Measurements from ENCODE around the gene WDR37. TPM values are rescaled to one million over a fixed set of nuclear protein-coding genes. Genes with fewer than 3 reads are reported as not detected.

Gene WDR37
- total RNA-seq, 2 experiments from 2014 or later: 17.2 to 17.9 TPM

GRCh38 chr10:1096287-1096889 lies 40.2 kb downstream of the WDR37 start:
- DNase-seq (no peak), ATAC-seq (no peak)
- Mint-ChIP-seq H3K9me3 (no peaks in the 10 kb centered on the region), H3K36me3 (ENCODE audit: low read depth) (peaks cover 24% of the 10 kb centered on the region), H3K4me3 (no peak overlapping the region), H3K27ac (no peak overlapping the region), H3K27me3 (no peaks in the 10 kb centered on the region), H3K4me1 (ENCODE audit: low read depth) (peaks cover 19% of the 10 kb centered on the region)
- POLR2A ChIA-PET: interaction anchor here (0.9 kb wide), 1 partner anchor 13 kb away, joined by 3 read pairs; no protein-coding TSS in a partner anchor
- TF ChIP-seq CTCF (IDR thresholded peaks at IDR 0.05): no peak
- intact Hi-C loops (cut with micrococcal nuclease): no loop called here
- CTCF ChIA-PET: interaction anchor here (1.2 kb wide), 1 partner anchor 14 kb away, joined by 6 read pairs; no protein-coding TSS in a partner anchor

- H3K27me3 Mint-ChIP-seq: no peaks in the 10 kb centered on the region
- H3K4me3 Mint-ChIP-seq: no peak overlapping the region
- TF ChIP-seq CTCF (IDR thresholded peaks at IDR 0.05): no peak
- ChIA-PET POLR2A (interaction anchor here (0.9 kb wide), 1 partner anchor 12 kb away, joined by 3 read pairs; no protein-coding TSS in a partner anchor), CTCF (interaction anchor here (0.9 to 1.2 kb wide), 2 partner anchors 11 to 13 kb away, joined by 3 to 6 read pairs; no protein-coding TSS in a partner anchor)
- no peak overlapping the region for H3K27ac Mint-ChIP-seq
- no peaks in the 10 kb centered on the region for H3K9me3 Mint-ChIP-seq
- H3K4me1 Mint-ChIP-seq (ENCODE audit: low read depth): peaks cover 28% of the 10 kb centered on the region
- H3K36me3 Mint-ChIP-seq (ENCODE audit: low read depth): peaks cover 34% of the 10 kb centered on the region
- ATAC-seq (no peak), DNase-seq (no peak)
- intact Hi-C loops (cut with micrococcal nuclease): no loop called here
Observed at GRCh38 chr10:1097436-1097835, 41.3 kb downstream of the WDR37 start.

GRCh38 chr10:1100143-1100542 lies 44.0 kb downstream of the WDR37 start:
- Mint-ChIP-seq H3K4me1 (ENCODE audit: low read depth) (peaks cover 38% of the 10 kb centered on the region), H3K27ac (peak overlapping the region; percentile 4), H3K36me3 (ENCODE audit: low read depth) (peaks cover 50% of the 10 kb centered on the region), H3K27me3 (no peaks in the 10 kb centered on the region), H3K9me3 (no peaks in the 10 kb centered on the region), H3K4me3 (no peak overlapping the region)
- TF ChIP-seq CTCF (IDR thresholded peaks at IDR 0.05): no peak
- intact Hi-C loops (cut with micrococcal nuclease): loop anchor here (10.0 kb wide), 2 partner anchors 155 to 265 kb away; no protein-coding TSS in a partner anchor
- ChIA-PET POLR2A (interaction anchor here (1.0 kb wide), 1 partner anchor 26 kb away, joined by 3 read pairs; no protein-coding TSS in a partner anchor), CTCF (interaction anchor here (1.3 kb wide), 1 partner anchor 10 kb away, joined by 3 read pairs; no protein-coding TSS in a partner anchor)
- no peak for ATAC-seq
- DNase-seq: no peak

GRCh38 chr10:1100691-1101368 lies 44.6 kb downstream of the WDR37 start:
- POLR2A ChIA-PET: interaction anchor here (1.0 kb wide), 1 partner anchor 27 kb away, joined by 3 read pairs; no protein-coding TSS in a partner anchor
- Mint-ChIP-seq H3K4me3 (no peak overlapping the region), H3K9me3 (no peaks in the 10 kb centered on the region), H3K27ac (peak overlapping the region; percentile 32), H3K27me3 (no peaks in the 10 kb centered on the region), H3K4me1 (ENCODE audit: low read depth) (peaks cover 38% of the 10 kb centered on the region), H3K36me3 (ENCODE audit: low read depth) (peaks cover 53% of the 10 kb centered on the region)
- ATAC-seq: no peak
- CTCF ChIA-PET: interaction anchor here (1.3 kb wide), 1 partner anchor 9 kb away, joined by 3 read pairs; no protein-coding TSS in a partner anchor
- intact Hi-C loops (cut with micrococcal nuclease): loop anchor here (10.0 kb wide), 2 partner anchors 154 to 264 kb away; no protein-coding TSS in a partner anchor
- no peak for DNase-seq
- no peak for TF ChIP-seq CTCF (IDR thresholded peaks at IDR 0.05)
